ENCODE results near the gene ZNF491.

DNA sequence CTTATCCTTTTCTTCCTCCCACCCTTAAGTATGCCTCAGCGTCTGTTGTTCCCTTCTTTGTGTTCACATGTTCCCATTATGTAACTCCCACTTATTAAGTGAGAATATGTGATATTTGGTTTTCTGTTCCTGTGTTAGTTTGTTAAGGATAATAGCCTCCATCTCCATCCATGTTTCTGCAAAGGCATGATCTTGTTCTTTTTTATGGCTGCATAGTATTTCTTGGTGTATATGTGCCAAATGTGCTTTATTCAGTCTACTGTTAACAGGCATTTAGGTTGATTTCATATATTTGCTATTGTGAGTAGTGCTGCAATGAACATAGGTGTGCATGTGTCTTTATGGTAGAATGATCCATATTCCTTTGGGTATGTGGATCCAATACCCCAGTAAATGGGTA lies 34.7 kb upstream of the ZNF491 start:
- TF ChIP-seq POLR2AphosphoS5 (IDR thresholded peaks at IDR 0.05; ENCODE audit: control insufficient read depth, insufficient read depth, low read depth, low read length) (no peak), CTCF (IDR thresholded peaks at IDR 0.05 in 2 of 3, conservative IDR thresholded peaks at IDR 0.05 in 1 of 3; ENCODE audit: insufficient read depth in 2 of 3, low read depth in 1 of 3, low read length in 3 of 3) (no peak), CBFA2T3 (IDR thresholded peaks at IDR 0.05) (no peak), SIN3A (IDR thresholded peaks at IDR 0.05; ENCODE audit: borderline replicate concordance in 2 of 2, control insufficient read depth in 1 of 2, low read depth in 2 of 2, low read length in 2 of 2) (no peak), SREBF2 (CRISPR knock-in tag; IDR thresholded peaks at IDR 0.05) (no peak), IRF2 (CRISPR knock-in tag; IDR thresholded peaks at IDR 0.05) (no peak)

Data from K562 (cell line).